ENCODE data around the gene EHD3.

Gene EHD3

DNA sequence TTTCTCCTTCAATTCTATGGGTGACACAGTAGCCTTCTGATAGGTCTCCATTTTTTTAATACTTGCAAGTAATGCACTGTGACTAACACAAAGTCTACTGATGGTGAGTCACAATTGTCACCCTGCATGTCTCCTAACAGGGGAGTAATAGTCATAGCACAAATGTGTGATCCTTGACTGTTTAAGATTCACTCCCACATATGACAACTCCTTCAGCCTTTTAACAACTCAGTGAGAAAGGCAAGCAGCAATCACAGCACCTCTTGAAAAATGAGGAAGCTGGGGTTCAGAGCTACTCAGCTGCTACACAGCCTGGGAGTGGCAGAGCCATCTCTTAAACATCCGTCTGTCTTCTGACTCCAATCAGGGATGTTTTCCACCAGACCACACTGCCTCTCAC is 63.8 kb downstream of the EHD3 start:
- no peak for DNase-seq (ENCODE audit: extremely low spot score)
- ChIA-PET CTCF (no interaction called here), POLR2A (no interaction called here)
- TF ChIP-seq BHLHE40 (IDR thresholded peaks at IDR 0.05; ENCODE audit: borderline replicate concordance), result no peak
- no peak for TF ChIP-seq LEF1 (IDR thresholded peaks at IDR 0.05; ENCODE audit: borderline replicate concordance)
- TF ChIP-seq ARNT (IDR thresholded peaks at IDR 0.05), result no peak
- TF ChIP-seq FOXM1 (IDR thresholded peaks at IDR 0.05; ENCODE audit: borderline replicate concordance), result no peak
- TF ChIP-seq ZNF384 (IDR thresholded peaks at IDR 0.05), result no peak
- TF ChIP-seq FOXK2 (IDR thresholded peaks at IDR 0.05), result no peak
- no peak for TF ChIP-seq PKNOX1 (IDR thresholded peaks at IDR 0.05)
- TF ChIP-seq L3MBTL2 (conservative IDR thresholded peaks at IDR 0.05), result no peak
- no peak for TF ChIP-seq FOXA1 (IDR thresholded peaks at IDR 0.05)
- no peak for TF ChIP-seq ELF4 (IDR thresholded peaks at IDR 0.05)
- TF ChIP-seq HDGF (IDR thresholded peaks at IDR 0.05; ENCODE audit: borderline replicate concordance), result no peak
- TF ChIP-seq SUZ12 (IDR thresholded peaks at IDR 0.05), result no peak
- no peak for TF ChIP-seq SP1 (IDR thresholded peaks at IDR 0.05)
- no peak for TF ChIP-seq TARDBP (IDR thresholded peaks at IDR 0.05)
- TF ChIP-seq NFRKB (IDR thresholded peaks at IDR 0.05), result no peak
- no peak for TF ChIP-seq CTBP1 (IDR thresholded peaks at IDR 0.05; ENCODE audit: borderline replicate concordance)

DNA sequence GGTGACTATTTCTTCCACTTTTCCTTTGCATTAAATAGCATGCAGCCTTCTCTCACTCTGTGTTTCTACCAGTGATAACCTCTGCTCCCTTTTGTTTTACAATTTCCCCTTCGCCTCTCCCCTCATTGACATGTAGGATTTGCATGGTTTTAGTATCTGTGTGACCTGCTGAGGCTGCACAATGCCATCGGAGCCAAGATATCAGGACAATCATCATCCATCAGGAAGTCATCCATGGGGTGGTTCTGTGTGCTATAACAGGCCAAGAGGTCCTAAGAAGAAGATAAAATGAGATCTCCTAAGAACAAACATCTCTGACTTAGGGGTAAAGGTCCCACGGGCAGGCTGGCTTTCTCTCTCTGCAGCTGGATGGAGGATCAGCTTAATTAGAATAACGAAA is 65.6 kb downstream of the EHD3 start:
- no peak for TF ChIP-seq NFRKB (IDR thresholded peaks at IDR 0.05)
- no peak for TF ChIP-seq ZNF384 (IDR thresholded peaks at IDR 0.05)
- no peak for TF ChIP-seq L3MBTL2 (conservative IDR thresholded peaks at IDR 0.05)
- no peak for DNase-seq (ENCODE audit: extremely low spot score)
- CTCF ChIA-PET, result interaction anchor here (0.6 kb wide), 1 partner anchor 44 kb away, joined by 3 read pairs; no protein-coding TSS in a partner anchor
- POLR2A ChIA-PET, result no interaction called here

DNA sequence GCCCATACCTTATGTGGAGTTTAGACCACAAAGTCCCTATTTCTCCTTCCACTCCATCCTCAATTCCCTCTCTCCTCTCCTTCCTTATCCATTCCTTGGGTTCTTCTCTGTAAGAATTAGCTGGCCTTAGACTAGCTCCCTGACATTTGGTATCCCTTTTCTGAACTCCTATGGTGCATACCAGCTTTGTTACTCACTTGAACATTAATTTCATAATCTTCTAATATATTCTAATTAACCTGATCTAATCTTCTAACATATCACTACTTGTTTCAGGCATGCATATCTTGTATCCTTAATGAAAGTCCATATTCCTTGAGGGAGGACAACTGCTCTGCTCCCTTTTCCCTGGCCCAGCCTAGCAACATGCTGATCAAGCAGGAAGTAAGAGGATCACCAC is 66.4 kb downstream of the EHD3 start:
- DNase-seq (ENCODE audit: extremely low spot score), result no peak
- POLR2A ChIA-PET, result no interaction called here
- CTCF ChIA-PET, result interaction anchor here (0.6 kb wide), 1 partner anchor 43 kb away, joined by 3 read pairs; no protein-coding TSS in a partner anchor
- no peak for TF ChIP-seq FOXA1 (IDR thresholded peaks at IDR 0.05)
- TF ChIP-seq FOXM1 (IDR thresholded peaks at IDR 0.05; ENCODE audit: borderline replicate concordance), result no peak
- no peak for TF ChIP-seq FOXK2 (IDR thresholded peaks at IDR 0.05)
- TF ChIP-seq ZNF384 (IDR thresholded peaks at IDR 0.05), result no peak
- no peak for TF ChIP-seq TARDBP (IDR thresholded peaks at IDR 0.05)
- TF ChIP-seq NFRKB (IDR thresholded peaks at IDR 0.05), result no peak
- no peak for TF ChIP-seq PKNOX1 (IDR thresholded peaks at IDR 0.05)
- TF ChIP-seq ELF4 (IDR thresholded peaks at IDR 0.05), result no peak
- TF ChIP-seq HDGF (IDR thresholded peaks at IDR 0.05; ENCODE audit: borderline replicate concordance), result no peak
- no peak for TF ChIP-seq LEF1 (IDR thresholded peaks at IDR 0.05; ENCODE audit: borderline replicate concordance)
- TF ChIP-seq SUZ12 (IDR thresholded peaks at IDR 0.05), result no peak
- TF ChIP-seq SP1 (IDR thresholded peaks at IDR 0.05), result no peak
- TF ChIP-seq CTBP1 (IDR thresholded peaks at IDR 0.05; ENCODE audit: borderline replicate concordance), result no peak

DNA sequence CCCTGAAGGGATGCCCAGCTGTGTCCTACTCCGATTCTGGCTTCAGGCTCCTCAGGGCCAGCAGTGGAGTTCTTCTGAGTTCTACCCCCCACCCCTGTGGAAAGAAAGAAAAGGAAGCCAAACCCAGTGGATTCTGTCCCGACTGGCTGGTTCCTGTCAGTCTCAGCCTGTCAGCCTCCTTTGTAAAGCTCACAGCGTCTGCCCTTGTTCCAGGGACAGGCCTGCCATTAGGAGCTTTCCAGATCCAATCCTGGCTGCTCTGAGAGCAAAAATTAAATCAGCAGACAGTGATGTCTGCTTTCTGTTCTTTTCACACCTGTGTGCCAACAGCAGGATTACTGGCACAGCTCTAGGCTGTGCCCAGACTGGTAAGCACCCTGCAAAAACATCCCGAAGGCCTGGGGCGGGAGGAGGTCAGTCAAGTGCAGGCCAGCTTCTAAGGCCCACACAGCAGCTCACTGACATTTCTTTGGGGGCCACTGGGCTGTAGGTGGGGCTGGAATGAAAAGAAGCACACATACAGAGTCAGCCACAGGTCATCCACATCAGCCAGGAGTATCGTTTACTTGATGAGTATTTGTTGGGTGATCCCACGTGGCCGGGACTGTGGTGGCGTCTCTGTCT is 69.1 kb downstream of the EHD3 start:
- ChIA-PET CTCF (no interaction called here), POLR2A (no interaction called here)
- TF ChIP-seq PKNOX1 (IDR thresholded peaks at IDR 0.05) (no peak), HDGF (IDR thresholded peaks at IDR 0.05; ENCODE audit: borderline replicate concordance) (no peak), NFRKB (IDR thresholded peaks at IDR 0.05) (no peak), SP1 (IDR thresholded peaks at IDR 0.05) (no peak), FOXM1 (IDR thresholded peaks at IDR 0.05; ENCODE audit: borderline replicate concordance) (no peak), L3MBTL2 (conservative IDR thresholded peaks at IDR 0.05) (no peak), SUZ12 (IDR thresholded peaks at IDR 0.05) (no peak), TARDBP (IDR thresholded peaks at IDR 0.05) (no peak), BHLHE40 (IDR thresholded peaks at IDR 0.05; ENCODE audit: borderline replicate concordance) (no peak), LEF1 (IDR thresholded peaks at IDR 0.05; ENCODE audit: borderline replicate concordance) (no peak), FOXA1 (IDR thresholded peaks at IDR 0.05) (no peak), ZNF384 (IDR thresholded peaks at IDR 0.05) (no peak), FOXK2 (IDR thresholded peaks at IDR 0.05) (no peak), ARNT (IDR thresholded peaks at IDR 0.05) (no peak)
- no peak for DNase-seq (ENCODE audit: extremely low spot score)

DNA sequence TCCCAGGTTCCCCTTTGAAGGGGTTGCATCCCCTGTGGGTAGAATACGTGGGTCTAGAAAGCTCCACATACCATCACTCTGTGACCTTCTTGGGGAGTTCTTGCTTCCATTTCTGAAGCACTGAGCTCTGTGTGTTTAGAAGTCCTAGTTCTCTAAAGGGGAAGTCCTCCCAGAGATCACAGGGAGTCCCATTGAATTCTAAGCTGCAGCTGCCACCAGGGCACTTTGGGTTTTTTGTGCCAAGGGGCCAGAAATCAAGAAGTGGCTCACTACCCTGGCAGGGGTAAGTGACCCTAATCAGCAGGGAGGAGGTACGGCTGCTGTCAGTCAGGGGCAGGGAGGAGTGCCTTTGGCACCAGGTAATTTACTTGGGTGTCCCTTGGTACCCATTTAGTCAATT is 70.9 kb downstream of the EHD3 start:
- ChIA-PET POLR2A (no interaction called here), CTCF (no interaction called here)
- TF ChIP-seq LEF1 (IDR thresholded peaks at IDR 0.05; ENCODE audit: borderline replicate concordance), result no peak
- no peak for TF ChIP-seq CTBP1 (IDR thresholded peaks at IDR 0.05; ENCODE audit: borderline replicate concordance)
- no peak for TF ChIP-seq FOXK2 (IDR thresholded peaks at IDR 0.05)
- TF ChIP-seq L3MBTL2 (conservative IDR thresholded peaks at IDR 0.05), result no peak
- no peak for TF ChIP-seq FOXM1 (IDR thresholded peaks at IDR 0.05; ENCODE audit: borderline replicate concordance)
- no peak for TF ChIP-seq SP1 (IDR thresholded peaks at IDR 0.05)
- TF ChIP-seq ZNF384 (IDR thresholded peaks at IDR 0.05), result no peak
- no peak for TF ChIP-seq NFRKB (IDR thresholded peaks at IDR 0.05)
- TF ChIP-seq PKNOX1 (IDR thresholded peaks at IDR 0.05), result no peak
- no peak for TF ChIP-seq FOXA1 (IDR thresholded peaks at IDR 0.05)
- no peak for TF ChIP-seq BHLHE40 (IDR thresholded peaks at IDR 0.05; ENCODE audit: borderline replicate concordance)
- TF ChIP-seq ELF4 (IDR thresholded peaks at IDR 0.05), result no peak
- no peak for DNase-seq (ENCODE audit: extremely low spot score)

- POLR2A ChIA-PET, result no interaction called here
- TF ChIP-seq NFRKB (IDR thresholded peaks at IDR 0.05), result no peak
- no peak for TF ChIP-seq ZNF384 (IDR thresholded peaks at IDR 0.05)
- TF ChIP-seq PKNOX1 (IDR thresholded peaks at IDR 0.05), result no peak
- TF ChIP-seq SP1 (IDR thresholded peaks at IDR 0.05), result no peak
- TF ChIP-seq CTBP1 (IDR thresholded peaks at IDR 0.05; ENCODE audit: borderline replicate concordance), result no peak
- no peak for TF ChIP-seq FOXK2 (IDR thresholded peaks at IDR 0.05)
- no peak for TF ChIP-seq L3MBTL2 (conservative IDR thresholded peaks at IDR 0.05)
- TF ChIP-seq LEF1 (IDR thresholded peaks at IDR 0.05; ENCODE audit: borderline replicate concordance), result no peak
- no peak for TF ChIP-seq FOXM1 (IDR thresholded peaks at IDR 0.05; ENCODE audit: borderline replicate concordance)
- TF ChIP-seq HDGF (IDR thresholded peaks at IDR 0.05; ENCODE audit: borderline replicate concordance), result no peak
- TF ChIP-seq FOXA1 (IDR thresholded peaks at IDR 0.05), result no peak
- no peak for TF ChIP-seq ARNT (IDR thresholded peaks at IDR 0.05)
- no peak for TF ChIP-seq SUZ12 (IDR thresholded peaks at IDR 0.05)
- TF ChIP-seq ELF4 (IDR thresholded peaks at IDR 0.05), result no peak
- no peak for TF ChIP-seq BHLHE40 (IDR thresholded peaks at IDR 0.05; ENCODE audit: borderline replicate concordance)
- TF ChIP-seq TARDBP (IDR thresholded peaks at IDR 0.05), result no peak
- no peak for DNase-seq (ENCODE audit: extremely low spot score)
- CTCF ChIA-PET, result no interaction called here
Observed at GRCh38 chr2:31312898-31313297, 78.9 kb downstream of the EHD3 start.

Data from HEK293T (cell line).